NCI-H1417 (cell line): Measurements from ENCODE around the gene C16orf74.

ENCODE experiments used
- DNase-seq, 3 experiments: peaks; one replicate each; lab custom pipeline; 2025; lab: John Stamatoyannopoulos, UW

C16orf74 gene

GRCh38 chr16:85750146-85750826 is 610 bp downstream of the C16orf74 start:
- peak in 2 of 3 experiments; percentile 33 to 56 for DNase-seq

DNA sequence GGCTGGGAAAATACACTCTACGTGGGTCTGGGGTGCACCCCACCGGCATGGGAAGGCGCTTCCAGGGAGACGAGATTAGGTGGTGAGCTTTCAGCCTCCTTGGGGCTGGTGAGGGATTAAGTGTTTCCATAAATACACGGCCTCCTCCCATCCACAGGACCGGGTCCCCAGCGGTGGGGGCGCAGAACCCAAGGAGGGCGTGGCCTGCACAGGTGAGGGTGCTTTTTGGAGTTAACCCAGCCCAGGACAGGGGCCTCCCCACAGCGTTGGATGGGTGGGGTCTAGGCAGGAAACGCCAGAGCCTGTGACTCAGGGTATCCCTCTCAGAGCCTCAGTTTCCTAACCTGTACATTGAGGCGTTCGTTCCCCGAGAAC is 1.1 kb downstream of the C16orf74 start:
- no peak for DNase-seq

DNA sequence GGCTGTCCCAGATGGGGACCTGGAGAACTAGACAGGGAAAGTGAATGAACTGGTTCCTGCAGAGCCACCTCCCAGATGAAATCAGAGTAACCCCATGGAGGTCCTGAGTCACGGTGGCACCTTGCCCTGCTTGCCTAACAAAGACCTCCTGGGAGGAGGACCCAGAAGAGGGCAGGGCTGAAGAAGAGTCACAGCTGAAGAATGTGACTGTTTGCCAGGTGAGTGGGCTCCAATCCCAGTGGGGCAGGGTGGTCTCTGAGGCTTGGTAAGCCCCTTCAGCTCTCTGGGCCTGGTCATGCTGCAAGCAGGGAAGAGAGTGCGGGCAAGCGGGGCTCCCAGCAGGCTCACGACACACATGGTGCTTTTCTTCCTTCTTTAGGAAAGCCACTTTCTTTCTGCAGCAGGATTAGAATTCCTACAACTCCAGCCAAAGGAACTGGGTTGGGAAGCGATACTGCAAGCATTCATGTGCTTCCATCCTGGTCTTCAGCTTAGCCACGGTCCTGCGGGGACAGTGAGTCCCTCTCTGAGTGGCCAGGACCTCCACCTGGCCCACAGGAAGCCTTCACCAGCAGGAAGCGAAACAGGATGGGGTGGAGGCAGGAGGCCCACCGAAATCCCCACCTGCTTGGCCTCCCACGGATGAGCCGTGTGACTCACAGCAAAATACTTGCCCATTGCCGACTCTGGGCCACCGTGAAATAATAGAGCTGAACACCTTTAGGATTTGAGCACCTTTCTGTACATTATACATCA is 4.3 kb downstream of the C16orf74 start:
- DNase-seq, result no peak

DNA sequence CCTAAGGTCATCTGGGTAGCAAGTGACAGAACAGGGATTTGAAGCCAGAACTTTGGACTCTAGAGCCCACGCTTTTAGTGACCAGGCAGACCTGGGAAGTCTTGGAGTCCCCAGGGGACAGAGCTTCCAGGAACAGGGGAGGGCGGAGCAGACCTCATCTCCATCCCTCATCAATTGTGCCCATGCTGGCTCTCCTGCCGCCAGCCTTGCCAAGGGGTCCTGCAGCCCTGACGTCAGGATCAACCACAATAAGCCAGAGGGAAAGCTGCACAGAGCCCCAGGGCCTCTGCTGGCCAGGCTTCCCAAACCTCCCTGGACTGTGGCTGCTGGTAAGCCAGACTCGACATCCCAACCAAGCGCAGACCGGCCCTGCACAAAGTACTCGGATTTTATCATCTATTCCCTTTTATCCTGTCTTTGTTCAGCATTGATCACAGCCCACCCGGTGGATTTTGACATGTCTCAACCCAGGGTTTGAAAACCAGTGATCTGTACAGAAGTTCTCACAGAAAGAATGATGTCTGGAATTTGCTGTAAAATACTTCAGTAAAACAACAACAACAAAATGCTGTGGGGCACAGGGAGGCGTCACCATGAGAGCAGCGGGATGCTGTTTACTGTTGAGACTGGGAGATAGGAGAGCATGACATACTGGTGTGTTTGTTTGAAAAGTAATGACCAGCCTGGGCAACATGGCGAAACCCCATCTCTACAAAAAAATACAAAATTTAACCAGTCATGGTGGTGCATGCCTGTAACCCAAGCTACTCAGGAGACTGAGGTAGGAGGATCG is 11.8 kb downstream of the C16orf74 start:
- DNase-seq, result no peak

DNA sequence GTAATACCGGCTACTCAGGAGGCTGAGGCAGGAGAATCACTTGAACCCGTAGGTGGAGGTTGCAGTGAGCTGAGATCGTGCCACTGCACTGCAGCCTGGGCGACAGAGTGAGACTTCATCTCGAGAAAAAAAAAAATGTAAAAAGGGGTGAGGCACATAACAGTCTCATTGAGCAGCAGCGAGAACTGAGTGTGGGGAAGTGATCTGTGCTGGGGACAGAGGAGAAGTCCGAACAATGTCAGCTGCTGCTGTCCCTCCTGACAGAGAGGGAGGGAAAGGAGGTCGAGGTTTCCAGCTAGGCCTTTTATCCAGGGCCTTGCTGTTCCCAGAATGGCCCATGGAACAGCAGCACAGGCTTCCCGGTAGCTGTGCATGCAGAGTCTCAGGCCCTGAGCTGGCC is 14.0 kb downstream of the C16orf74 start:
- no peak for DNase-seq

- no peak for DNase-seq
Observed at GRCh38 chr16:85735946-85736345, 14.9 kb downstream of the C16orf74 start.

DNA sequence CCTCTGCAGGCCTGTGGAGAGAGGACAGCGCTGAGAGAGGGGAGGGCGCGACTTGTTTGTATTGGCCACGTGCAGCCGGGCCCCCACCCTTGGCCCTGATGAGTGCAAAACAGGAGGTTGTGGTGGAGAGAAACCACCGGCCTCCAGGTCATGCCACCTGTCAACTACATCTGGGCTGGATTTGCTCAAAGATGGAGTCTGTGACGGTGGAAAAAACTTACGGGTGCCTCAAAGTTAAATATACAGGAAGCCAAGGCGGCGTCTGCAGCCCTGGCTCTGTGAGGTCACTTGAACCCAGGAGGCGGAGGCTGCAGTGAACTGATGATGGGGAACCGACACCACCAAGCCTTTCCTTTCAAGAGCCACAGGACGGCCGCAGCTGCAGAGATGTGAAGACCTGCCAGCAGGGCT is 15.7 kb downstream of the C16orf74 start:
- no peak for DNase-seq

GRCh38 chr16:85734311-85735017 is 16.4 kb downstream of the C16orf74 start:
- no peak for DNase-seq

GRCh38 chr16:85733839-85734170 is 17.1 kb downstream of the C16orf74 start:
- no peak for DNase-seq

DNA sequence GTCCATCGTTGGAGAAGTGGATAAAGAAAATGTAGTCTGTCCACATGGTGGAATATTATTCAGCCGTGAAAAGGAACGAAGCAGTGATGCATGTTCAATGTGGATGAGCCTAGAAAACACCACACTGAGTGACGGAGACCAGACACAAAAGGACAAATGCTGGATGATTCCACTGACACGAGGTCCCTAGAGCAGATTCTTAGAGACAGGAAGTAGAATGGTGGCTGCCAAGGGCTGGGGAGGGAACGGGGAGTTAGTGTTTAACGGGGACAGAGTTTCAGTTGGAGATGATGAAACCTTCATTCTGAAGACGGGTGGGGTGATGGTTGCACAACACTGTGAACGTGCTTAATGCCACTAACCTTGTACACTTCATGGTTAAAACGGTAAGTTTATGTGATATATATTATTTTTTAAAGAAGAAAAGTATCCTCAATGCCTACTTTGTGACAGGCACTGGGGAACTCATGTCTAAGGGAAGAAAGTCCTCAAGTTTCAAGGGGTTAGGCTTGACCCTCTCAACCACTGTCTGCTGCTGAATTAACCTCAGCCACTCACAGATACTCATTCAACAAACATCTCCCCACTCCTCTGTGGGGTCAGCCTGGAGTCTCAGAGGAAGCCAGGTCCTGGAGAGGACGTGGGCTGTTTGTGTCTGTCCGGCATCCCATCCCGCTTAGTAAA is 17.6 kb downstream of the C16orf74 start:
- no peak for DNase-seq

DNA sequence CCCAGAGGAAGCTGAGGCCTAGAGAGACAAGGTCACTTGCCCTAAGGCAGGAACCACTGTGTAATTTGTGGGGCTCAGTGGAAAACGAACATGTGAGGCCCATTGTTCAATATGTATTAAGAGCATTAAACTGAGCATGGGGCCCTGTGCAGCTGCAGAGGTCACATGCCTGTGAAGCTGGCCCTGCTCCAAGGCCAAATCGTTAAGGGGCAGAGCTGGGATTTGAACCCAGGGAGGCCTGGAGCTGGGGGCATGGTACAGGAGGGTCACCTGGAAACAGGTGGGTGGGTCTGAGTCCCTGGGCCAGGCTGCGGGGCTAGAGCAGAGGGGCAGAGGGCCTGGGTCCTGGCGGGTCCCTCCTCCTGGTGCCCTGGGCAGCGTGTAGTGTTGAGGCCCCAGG is 19.7 kb downstream of the C16orf74 start:
- DNase-seq, result no peak

- no peak for DNase-seq
Observed at GRCh38 chr16:85730186-85730465, 20.8 kb downstream of the C16orf74 start.

DNA sequence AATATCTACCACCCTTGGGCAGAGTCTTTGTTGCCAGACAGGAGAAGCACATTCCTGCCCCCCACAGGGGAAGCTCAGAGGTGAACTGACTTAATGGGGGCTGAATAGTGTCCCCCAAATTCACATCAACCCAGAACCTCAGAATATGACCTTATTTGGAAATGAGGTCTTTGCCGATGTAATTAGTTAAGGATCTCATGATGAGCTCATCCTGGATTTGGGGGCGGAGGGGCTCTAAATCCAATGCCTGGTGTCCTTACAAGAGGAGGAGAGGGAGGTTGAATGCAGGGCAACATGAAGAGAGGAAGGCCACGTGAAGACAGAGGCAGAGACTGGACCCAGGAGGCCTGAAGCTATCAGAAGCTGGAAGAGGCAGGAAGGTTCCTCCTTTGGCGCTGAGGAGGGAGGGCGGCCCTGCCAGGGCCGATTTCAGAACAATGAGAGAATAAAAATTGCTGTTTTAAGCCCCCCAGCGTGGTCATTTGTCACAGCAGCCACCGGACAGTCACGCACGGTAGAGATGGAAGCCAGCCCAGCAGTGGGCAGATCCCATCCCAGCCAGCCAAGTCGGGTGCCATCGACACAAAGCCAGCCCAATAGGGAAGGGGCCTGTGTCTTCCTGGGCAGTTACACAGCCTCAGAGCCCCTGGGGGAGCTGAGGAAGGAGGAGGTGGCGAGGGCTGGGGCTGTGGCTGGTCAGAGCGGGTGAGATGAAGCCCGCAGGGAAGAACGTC is 21.3 kb downstream of the C16orf74 start:
- no peak for DNase-seq

- DNase-seq, result no peak
Observed at GRCh38 chr16:85728879-85729278, 22.0 kb downstream of the C16orf74 start.

GRCh38 chr16:85724936-85725335 is 26.0 kb downstream of the C16orf74 start:
- DNase-seq, result peak in 1 of 3 experiments; percentile 3

- no peak for DNase-seq
Observed at GRCh38 chr16:85724126-85724879, 26.6 kb downstream of the C16orf74 start.

- DNase-seq, result peak; percentile 20 to 63 (median 28)
Observed at GRCh38 chr16:85722128-85722893, 28.6 kb downstream of the C16orf74 start.

- DNase-seq, result no peak
Observed at GRCh38 chr16:85720302-85720637, 30.6 kb downstream of the C16orf74 start.

DNA sequence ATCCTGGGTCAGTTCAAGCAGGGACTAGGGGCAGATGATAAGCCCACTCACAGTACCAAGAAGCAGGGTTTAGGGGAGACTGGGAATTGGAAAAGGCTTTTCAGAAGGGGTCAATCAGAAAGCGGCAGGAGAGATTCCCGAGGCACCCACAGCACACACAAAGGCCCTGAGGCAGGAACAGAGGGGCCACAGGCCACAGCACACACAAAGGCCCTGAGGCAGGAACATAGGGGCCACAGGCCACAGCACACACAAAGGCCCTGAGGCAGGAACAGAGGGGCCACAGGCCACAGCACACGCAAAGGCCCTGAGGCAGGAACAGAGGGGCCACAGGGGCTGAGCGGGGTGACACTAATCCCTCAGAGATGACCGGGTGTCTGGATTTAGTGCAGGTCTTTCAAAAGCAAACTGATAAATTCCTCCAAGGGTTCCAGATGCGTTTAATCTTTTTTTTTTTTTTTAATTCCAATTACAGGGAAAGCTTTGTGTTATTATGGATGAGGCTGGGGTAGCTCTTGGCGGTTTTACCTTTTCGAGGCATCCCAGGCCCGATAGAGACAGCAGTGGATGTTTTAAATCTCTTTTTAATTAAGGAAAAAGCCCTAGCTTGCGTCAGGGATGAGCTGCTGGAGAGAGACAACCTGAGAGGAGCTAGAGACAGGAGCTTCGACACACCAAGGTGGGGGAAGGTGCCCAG is 31.1 kb downstream of the C16orf74 start:
- no peak for DNase-seq
